Upper lobe of right lung (tissue), 1 donor: ENCODE measurements around the gene TMTC1. TPM values are rescaled to one million over a fixed set of nuclear protein-coding genes. Genes with fewer than 3 reads are reported as not detected.

Experiments
- ATAC-seq: fragments of 200-7000 bp; cut with Tn5 transposase; one replicate; pipeline ENCODE4 v1.9.1; 2020; ENCODE audit warnings: mild to moderate bottlenecking, moderate library complexity
- DNase-seq: peaks from one replicate; pipeline ENCODE4 v3.0.0-alpha.2; 2020
- H3K27ac ChIP-seq: fragments of 200-600 bp; one replicate; pipeline ENCODE4 v1.8.0; 2022
- H3K27me3 ChIP-seq: fragments of 200-600 bp; one replicate; pipeline ENCODE4 v1.8.0; 2022; ENCODE audit warnings: mild to moderate bottlenecking
- H3K36me3 ChIP-seq: fragments of 200-600 bp; one replicate; pipeline ENCODE4 v1.8.0; 2022
- H3K4me1 ChIP-seq: fragments of 200-600 bp; one replicate; pipeline ENCODE4 v1.8.0; 2022
- H3K4me3 ChIP-seq: fragments of 200-600 bp; one replicate; pipeline ENCODE4 v1.8.0; 2022; ENCODE audit warnings: mild to moderate bottlenecking
- H3K9me3 ChIP-seq: fragments of 200-600 bp; one replicate; pipeline ENCODE4 v1.8.0; 2022
- CTCF ChIP-seq: fragments of 200-600 bp; IDR thresholded peaks from one replicate; pipeline ENCODE4 v1.8.0; 2022; ENCODE audit warnings: antibody characterized with exemption
- intact Hi-C: fragments of 100-400 bp; cut with DNase I; formaldehyde crosslinking; loops from one replicate; pipeline ENCODE4 v1.11.0; 2022
- total RNA-seq: library from RNA; stranded (reverse); fragmentation: NEBNext Ultra II Directional; extraction: Animal tissue kit (Norgen Biotek cat#: 25700); gene quantifications from one replicate; pipeline ENCODE4 v1.2.1, GENCODE V29; 2021
- donor health status: DM: no; HTN: yes; CAD: no; lungs with severe emphysema.

The TMTC1 gene
- total RNA-seq, 1 donor from 2014 or later: 37.4 TPM

GRCh38 chr12:29533815-29534489, 249.8 kb downstream of the TMTC1 start:
- no peak overlapping the region for H3K4me3 ChIP-seq
- ATAC-seq (no peak), DNase-seq (no peak)
- no peaks in the 10 kb centered on the region for H3K4me1 ChIP-seq
- no peak overlapping the region for H3K27ac ChIP-seq
- intact Hi-C loops: no loop called here
- no peaks in the 10 kb centered on the region for H3K9me3 ChIP-seq
- H3K36me3 ChIP-seq: no peaks in the 10 kb centered on the region
- no peak for TF ChIP-seq CTCF
- no peaks in the 10 kb centered on the region for H3K27me3 ChIP-seq

GRCh38 chr12:29531471-29531870, 252.3 kb downstream of the TMTC1 start:
- intact Hi-C loops: no loop called here
- ATAC-seq (no peak), DNase-seq (no peak)
- Histone ChIP-seq H3K4me1 (no peaks in the 10 kb centered on the region), H3K36me3 (no peaks in the 10 kb centered on the region), H3K27ac (no peak overlapping the region), H3K9me3 (no peaks in the 10 kb centered on the region), H3K27me3 (no peaks in the 10 kb centered on the region), H3K4me3 (no peak overlapping the region)
- no peak for TF ChIP-seq CTCF

- ATAC-seq (no peak), DNase-seq (no peak)
- no peak for TF ChIP-seq CTCF
- H3K27me3 ChIP-seq: no peaks in the 10 kb centered on the region
- no peaks in the 10 kb centered on the region for H3K4me1 ChIP-seq
- intact Hi-C loops: no loop called here
- no peak overlapping the region for H3K27ac ChIP-seq
- H3K36me3 ChIP-seq: no peaks in the 10 kb centered on the region
- H3K9me3 ChIP-seq: no peaks in the 10 kb centered on the region
- no peak overlapping the region for H3K4me3 ChIP-seq
These were observed 253.3 kb downstream of the TMTC1 start for GRCh38 chr12:29530436-29530835.

- H3K36me3 ChIP-seq: no peaks in the 10 kb centered on the region
- ATAC-seq: no peak
- intact Hi-C loops: no loop called here
- TF ChIP-seq CTCF: no peak
- no peaks in the 10 kb centered on the region for H3K27me3 ChIP-seq
- DNase-seq: no peak
- no peak overlapping the region for H3K27ac ChIP-seq
- H3K9me3 ChIP-seq: no peaks in the 10 kb centered on the region
- no peak overlapping the region for H3K4me3 ChIP-seq
- no peaks in the 10 kb centered on the region for H3K4me1 ChIP-seq
These were observed 255.6 kb downstream of the TMTC1 start for GRCh38 chr12:29528161-29528560.

GRCh38 chr12:29521951-29522350, 261.8 kb downstream of the TMTC1 start:
- Histone ChIP-seq H3K9me3 (no peaks in the 10 kb centered on the region), H3K4me3 (no peak overlapping the region), H3K36me3 (no peaks in the 10 kb centered on the region), H3K27me3 (no peaks in the 10 kb centered on the region), H3K27ac (no peak overlapping the region), H3K4me1 (no peaks in the 10 kb centered on the region)
- ATAC-seq (no peak), DNase-seq (no peak)
- intact Hi-C loops: no loop called here
- no peak for TF ChIP-seq CTCF
